Right renal pelvis (tissue), 4 donors: ENCODE data around the gene SHISAL1. TPM values are rescaled to one million over a fixed set of nuclear protein-coding genes. Genes with fewer than 3 reads are reported as not detected.

Experiments
- DNase-seq, 4 donors: peaks; one replicate each; pipeline ENCODE4 v3.0.0-alpha.2; 2013; ENCODE audit warnings: low read depth in 4 of 4, low spot score in 3 of 4, missing footprints in 1 of 4
- polyA plus RNA-seq, 4 donors: library from polyadenylated mRNA; unstranded; fragments of 120-200 nt; gene quantifications; one replicate each; pipeline ENCODE4 v1.2.1, GENCODE V29; 2013; ENCODE audit not compliant: insufficient read length in 4 of 4

The SHISAL1 gene
- polyA plus RNA-seq, 4 donors, result 1.6 to 2.5 (median 2.4) TPM

- no peak for DNase-seq
These were observed 31.7 kb upstream of the SHISAL1 start for GRCh38 chr22:44344407-44344806.

- DNase-seq, result no peak
These were observed 29.7 kb upstream of the SHISAL1 start for GRCh38 chr22:44342347-44342956.

GRCh38 chr22:44341431-44342346 lies 28.9 kb upstream of the SHISAL1 start:
- DNase-seq, result no peak

GRCh38 chr22:44340271-44341239 lies 27.8 kb upstream of the SHISAL1 start:
- DNase-seq, result no peak

- no peak for DNase-seq
These were observed 26.2 kb upstream of the SHISAL1 start for GRCh38 chr22:44338906-44339305.

GRCh38 chr22:44338177-44338810 lies 25.5 kb upstream of the SHISAL1 start:
- no peak for DNase-seq

GRCh38 chr22:44337678-44338004 lies 24.9 kb upstream of the SHISAL1 start:
- DNase-seq, result no peak

- DNase-seq, result no peak
These were observed 24.4 kb upstream of the SHISAL1 start for GRCh38 chr22:44336962-44337677.

- DNase-seq, result no peak
These were observed 23.4 kb upstream of the SHISAL1 start for GRCh38 chr22:44335903-44336803.

DNA sequence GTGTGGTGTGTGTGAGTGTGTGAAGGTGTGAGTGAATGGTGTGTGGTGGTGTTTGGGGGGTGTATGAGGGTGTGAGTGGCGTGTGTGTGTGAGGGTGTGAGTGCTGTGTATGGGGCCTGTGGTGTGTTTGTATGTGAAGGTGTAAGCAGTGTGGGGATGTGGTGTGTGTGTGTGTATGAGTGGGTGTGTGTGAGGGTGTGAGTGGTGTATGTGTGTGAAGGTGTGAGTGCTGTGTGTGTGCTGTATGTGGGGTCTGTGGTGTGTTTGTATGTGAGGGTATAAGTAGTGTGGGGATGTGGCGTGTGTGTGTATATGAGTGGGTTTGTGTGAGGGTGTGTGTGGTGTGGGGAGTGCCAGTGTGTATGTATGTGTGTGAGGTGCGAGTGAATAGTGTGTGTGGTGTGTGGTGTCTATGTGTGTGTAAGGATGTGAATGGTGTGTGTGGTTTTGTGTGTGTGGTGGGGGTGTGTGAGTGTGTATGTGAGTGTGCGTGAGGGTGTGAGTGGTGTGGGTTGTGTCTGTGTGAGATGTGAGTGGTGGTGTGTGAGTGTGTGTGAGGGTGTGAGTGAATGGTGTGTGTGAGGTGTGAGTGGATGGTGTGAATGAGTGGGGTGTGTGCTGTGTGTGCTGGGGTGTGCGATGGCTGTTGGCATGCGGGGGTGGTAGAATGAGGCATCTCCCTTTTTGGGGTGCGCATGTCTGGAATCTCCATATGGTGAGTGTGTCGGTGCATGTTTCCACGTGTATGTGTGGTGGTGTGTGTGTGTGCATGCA lies 22.5 kb upstream of the SHISAL1 start:
- no peak for DNase-seq

GRCh38 chr22:44333847-44334635 lies 21.3 kb upstream of the SHISAL1 start:
- no peak for DNase-seq

DNA sequence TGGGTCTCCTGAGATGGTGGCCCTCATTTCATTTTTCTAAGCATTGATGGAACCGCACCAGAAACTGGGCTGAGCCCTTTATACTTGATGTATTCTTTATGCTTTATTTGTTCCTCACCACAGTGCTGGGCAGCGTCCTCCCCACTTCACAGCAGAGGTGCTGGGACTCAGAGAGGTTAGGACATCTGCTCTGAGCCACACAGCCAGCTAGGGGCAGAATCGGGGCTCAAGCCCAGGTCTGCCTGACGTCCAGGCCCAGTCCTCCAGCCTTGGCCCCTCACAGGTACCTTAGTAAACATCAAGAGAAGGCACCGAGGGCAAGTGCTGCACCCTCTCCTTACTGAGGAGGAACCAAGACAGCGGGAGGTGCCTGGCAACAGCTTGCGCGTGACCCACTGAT lies 20.2 kb upstream of the SHISAL1 start:
- no peak for DNase-seq

DNA sequence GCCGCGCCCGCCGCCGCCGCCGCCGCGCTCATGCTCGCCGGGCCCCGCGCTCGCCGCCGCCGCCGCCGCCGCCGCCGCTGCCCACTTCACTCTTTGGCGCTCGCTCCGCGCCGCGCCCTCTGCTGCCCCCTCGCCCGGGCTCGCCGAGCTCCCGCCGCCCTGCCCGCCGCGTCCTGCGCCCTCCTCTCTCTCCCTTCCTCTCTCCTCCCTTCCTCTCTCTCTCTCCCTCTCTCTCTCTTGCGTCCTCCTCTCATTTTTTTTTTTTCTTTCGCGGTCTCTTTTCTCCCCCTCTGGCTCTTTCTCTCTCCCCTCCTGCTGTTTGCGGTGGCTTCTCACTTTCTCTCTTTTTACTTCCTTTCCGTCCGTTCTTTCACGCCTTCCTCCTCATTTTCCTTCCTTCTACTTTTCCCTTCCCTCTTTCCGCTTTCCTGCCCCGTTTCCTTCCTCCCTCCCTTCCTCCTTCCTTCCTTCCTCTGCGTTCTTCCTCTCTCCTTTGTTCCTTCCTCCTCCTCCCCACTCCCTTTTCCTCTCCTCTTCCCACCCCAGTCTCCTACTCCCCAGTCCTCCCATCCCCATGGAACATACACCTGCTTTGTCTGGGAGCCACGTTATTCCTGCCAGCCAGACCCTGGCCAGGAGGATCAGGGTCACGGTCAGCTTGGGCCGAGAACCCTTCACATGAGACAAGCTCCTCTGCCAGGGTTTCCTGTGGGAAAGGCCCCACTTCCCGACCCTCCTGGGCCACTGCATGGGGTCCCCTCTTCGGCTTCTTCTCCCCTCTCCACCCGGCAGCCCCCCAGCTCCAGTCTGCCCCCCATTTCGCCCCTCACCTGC lies 19.3 kb upstream of the SHISAL1 start:
- no peak for DNase-seq

- no peak for DNase-seq
These were observed 18.3 kb upstream of the SHISAL1 start for GRCh38 chr22:44330744-44331660.

GRCh38 chr22:44330188-44330743 lies 17.5 kb upstream of the SHISAL1 start:
- no peak for DNase-seq
